Ishikawa (cell line): ENCODE results near the gene GPC1.

Source experiments
- CEBPB ChIP-seq: IDR thresholded peaks from 2 replicates; pipeline ENCODE4 v1.6.1; 2012
- CREB1 ChIP-seq: IDR thresholded peaks from 2 replicates; pipeline ENCODE4 v1.6.1; 2012; ENCODE audit warnings: low read depth
- EGR1 ChIP-seq: IDR thresholded peaks from 2 replicates; pipeline ENCODE4 v1.6.1; 2012
- EP300 ChIP-seq: IDR thresholded peaks from 2 replicates; pipeline ENCODE4 v1.6.1; 2012; ENCODE audit warnings: borderline replicate concordance
- FOXM1 ChIP-seq: IDR thresholded peaks from 2 replicates; pipeline ENCODE4 v1.6.1; 2012; ENCODE audit warnings: low read depth, borderline replicate concordance
- MAX ChIP-seq: IDR thresholded peaks from 2 replicates; pipeline ENCODE4 v1.6.1; 2012
- NFIC ChIP-seq: IDR thresholded peaks from 2 replicates; pipeline ENCODE4 v1.6.1; 2012
- RAD21 ChIP-seq: IDR thresholded peaks from 2 replicates; pipeline ENCODE4 v1.6.1; 2012; ENCODE audit warnings: low read depth
- REST ChIP-seq: IDR thresholded peaks from 2 replicates; pipeline ENCODE4 v1.6.1; 2012; ENCODE audit warnings: low read depth, mild to moderate bottlenecking
- TAF1 ChIP-seq: IDR thresholded peaks from 2 replicates; pipeline ENCODE4 v1.6.1; 2012; ENCODE audit warnings: low read depth, mild to moderate bottlenecking
- TCF12 ChIP-seq: IDR thresholded peaks from 2 replicates; pipeline ENCODE4 v1.6.1; 2012; ENCODE audit warnings: low read depth
- TEAD4 ChIP-seq: IDR thresholded peaks from 2 replicates; pipeline ENCODE4 v1.6.1; 2012
- YY1 ChIP-seq: IDR thresholded peaks from 2 replicates; pipeline ENCODE4 v1.6.1; 2012; ENCODE audit warnings: low read depth
- ZBTB7A ChIP-seq: IDR thresholded peaks from 2 replicates; pipeline ENCODE4 v1.6.1; 2012; ENCODE audit warnings: low read depth
- TF ChIP-seq, protein P1 (sequence below): IDR thresholded peaks from 2 replicates; pipeline ENCODE4 v1.6.1; 2012

GPC1 gene

DNA sequence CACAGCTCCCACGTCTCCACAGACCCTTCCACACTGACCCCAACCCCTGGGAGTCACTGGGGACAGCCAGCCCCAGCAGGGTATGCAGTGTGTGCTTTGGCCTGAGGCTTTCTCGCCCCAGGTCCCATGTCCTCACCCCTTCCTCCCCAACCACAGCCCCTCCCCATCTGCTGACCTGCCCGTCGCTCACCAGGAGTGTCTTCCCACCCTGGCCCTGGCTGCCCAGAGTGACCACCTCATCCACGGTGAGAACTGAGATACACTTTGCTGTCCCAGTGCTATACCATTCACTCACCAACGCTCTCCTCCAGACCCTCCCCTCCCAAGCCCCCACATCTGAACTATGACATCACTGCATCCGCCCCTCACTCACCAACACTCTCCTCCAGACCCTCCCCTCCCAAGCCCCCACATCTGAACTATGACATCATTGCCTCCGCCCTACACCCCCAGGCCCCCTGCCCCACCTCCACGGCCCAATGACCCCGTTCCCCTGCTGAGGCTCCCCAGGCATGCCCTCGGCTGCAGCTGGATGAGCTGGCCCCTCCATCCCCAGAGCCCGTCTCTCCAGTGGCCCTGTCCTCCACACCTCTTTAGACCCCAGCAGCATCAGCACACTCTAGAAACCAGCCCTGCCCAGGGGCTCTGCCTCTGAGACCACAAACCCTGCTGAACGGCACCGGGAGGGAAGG, 67.1 kb downstream of the GPC1 start:
- TF ChIP-seq TEAD4 (no peak), EGR1 (no peak), MAX (no peak), CEBPB (no peak), EP300 (no peak), FOXM1 (no peak), REST (no peak), NFIC (no peak), RAD21 (no peak), CREB1 (no peak), YY1 (no peak)

GRCh38 chr2:240503375-240503774, 67.9 kb downstream of the GPC1 start:
- no peak for TF ChIP-seq CEBPB
- TF ChIP-seq, protein P1, sequence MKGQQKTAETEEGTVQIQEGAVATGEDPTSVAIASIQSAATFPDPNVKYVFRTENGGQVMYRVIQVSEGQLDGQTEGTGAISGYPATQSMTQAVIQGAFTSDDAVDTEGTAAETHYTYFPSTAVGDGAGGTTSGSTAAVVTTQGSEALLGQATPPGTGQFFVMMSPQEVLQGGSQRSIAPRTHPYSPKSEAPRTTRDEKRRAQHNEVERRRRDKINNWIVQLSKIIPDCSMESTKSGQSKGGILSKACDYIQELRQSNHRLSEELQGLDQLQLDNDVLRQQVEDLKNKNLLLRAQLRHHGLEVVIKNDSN, result no peak
- no peak for TF ChIP-seq REST
- TF ChIP-seq EP300, result no peak
- no peak for TF ChIP-seq NFIC
- no peak for TF ChIP-seq MAX
- no peak for TF ChIP-seq RAD21
- no peak for TF ChIP-seq TCF12
- TF ChIP-seq TEAD4, result no peak
- no peak for TF ChIP-seq TAF1
- TF ChIP-seq FOXM1, result no peak
- no peak for TF ChIP-seq YY1
- no peak for TF ChIP-seq CREB1
- TF ChIP-seq ZBTB7A, result no peak
- no peak for TF ChIP-seq EGR1

DNA sequence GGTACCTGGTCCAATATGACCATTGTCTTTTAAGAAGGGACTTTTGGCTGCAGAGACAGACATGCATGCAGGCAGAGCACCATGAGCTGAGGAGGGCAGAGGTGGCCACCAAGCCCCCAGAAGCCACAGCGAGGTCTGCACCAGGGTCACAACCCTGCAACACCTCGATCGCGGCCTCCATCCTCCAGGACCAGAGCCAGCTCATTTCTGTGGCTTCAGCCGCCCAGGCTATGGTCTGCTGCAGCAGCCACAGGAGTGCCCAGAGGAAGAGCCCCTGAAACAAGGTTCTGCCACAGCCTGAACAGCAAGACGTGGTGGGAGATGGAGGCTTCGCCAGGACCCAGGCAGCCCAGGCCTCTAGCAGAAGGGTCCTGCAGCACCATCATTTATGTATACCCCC, 68.4 kb downstream of the GPC1 start:
- TF ChIP-seq CREB1 (no peak), CEBPB (no peak), YY1 (no peak), REST (no peak), RAD21 (no peak), NFIC (no peak), EP300 (no peak), TAF1 (no peak), EGR1 (no peak), TEAD4 (no peak), TCF12 (no peak), ZBTB7A (no peak), MAX (no peak), FOXM1 (no peak)
- TF ChIP-seq, protein P1, result no peak

- TF ChIP-seq TEAD4 (no peak), NFIC (no peak), RAD21 (no peak), REST (no peak)
These were observed 70.4 kb downstream of the GPC1 start for GRCh38 chr2:240505910-240506309.
